DND-41 (cell line): ENCODE results near the gene KIF1C.

Experiments used
- ATAC-seq: fragments of 200-7000 bp; cut with Tn5 transposase; 3 replicates; pipeline ENCODE4 v1.9.1; 2021; ENCODE audit warnings: low read depth; ENCODE audit not compliant: insufficient read depth
- DNase-seq: peaks from one replicate; pipeline ENCODE4 v3.0.0-alpha.2; 2020
- H2AFZ ChIP-seq: 2 replicates; pipeline ENCODE4 v1.6.0; 2012; ENCODE audit warnings: low read depth, low read length
- H3K27ac ChIP-seq: 2 replicates; pipeline ENCODE4 v1.5.1; 2012; ENCODE audit warnings: low read length, inconsistent platforms
- H3K27me3 ChIP-seq: fragments of 200-600 bp; sonication (generic); 2 replicates; pipeline ENCODE4 v1.6.0; 2012; ENCODE audit warnings: low read length, mild to moderate bottlenecking, inconsistent platforms; ENCODE audit not compliant: insufficient read depth, poor library complexity
- H3K36me3 ChIP-seq: 2 replicates; pipeline ENCODE4 v1.5.1; 2012; ENCODE audit warnings: low read length, inconsistent platforms; ENCODE audit not compliant: insufficient read depth
- H3K4me1 ChIP-seq: 2 replicates; pipeline ENCODE4 v1.5.1; 2012; ENCODE audit warnings: mild to moderate bottlenecking, low read length; ENCODE audit not compliant: insufficient read depth
- H3K4me2 ChIP-seq: 2 replicates; pipeline ENCODE4 v1.6.0; 2012; ENCODE audit warnings: mild to moderate bottlenecking, moderate library complexity, low read length, inconsistent platforms; ENCODE audit not compliant: insufficient read depth
- H3K4me3 ChIP-seq, 2 experiments: fragments of 200-600 bp in 1 of 2; shearing (Covaris generic) in 1 of 2; 2 replicates each; pipeline ENCODE4 v1.5.1; 2012 to 2016; ENCODE audit warnings: inconsistent platforms in 2 of 2, low read length in 2 of 2, mild to moderate bottlenecking in 2 of 2, low read depth in 1 of 2, moderate library complexity in 1 of 2
- H3K79me2 ChIP-seq: 2 replicates; pipeline ENCODE4 v1.6.0; 2012; ENCODE audit warnings: low read length, inconsistent platforms; ENCODE audit not compliant: insufficient read depth
- H3K9ac ChIP-seq: 2 replicates; pipeline ENCODE4 v1.6.0; 2012; ENCODE audit warnings: low read depth, mild to moderate bottlenecking, inconsistent platforms, low read length, moderate library complexity
- H3K9me3 ChIP-seq: 2 replicates; pipeline ENCODE4 v1.5.1; 2012; ENCODE audit warnings: low read length, moderate library complexity, mild to moderate bottlenecking, inconsistent platforms; ENCODE audit not compliant: insufficient read depth, severe bottlenecking
- H4K20me1 ChIP-seq: 2 replicates; pipeline ENCODE4 v1.6.0; 2012; ENCODE audit warnings: low read length; ENCODE audit not compliant: insufficient read depth
- CTCF ChIP-seq: IDR thresholded peaks from 2 replicates; pipeline ENCODE4 v1.5.1; 2012; ENCODE audit warnings: borderline replicate concordance, low read length, moderate library complexity, mild to moderate bottlenecking; ENCODE audit not compliant: poor library complexity, severe bottlenecking; ENCODE audit errors: extremely low read depth
- EZH2 ChIP-seq: IDR thresholded peaks from 3 replicates; pipeline ENCODE4 v1.6.1; 2012; ENCODE audit warnings: borderline replicate concordance, low read depth, mild to moderate bottlenecking, moderate library complexity, low read length, inconsistent platforms; ENCODE audit not compliant: severe bottlenecking

KIF1C gene

DNA sequence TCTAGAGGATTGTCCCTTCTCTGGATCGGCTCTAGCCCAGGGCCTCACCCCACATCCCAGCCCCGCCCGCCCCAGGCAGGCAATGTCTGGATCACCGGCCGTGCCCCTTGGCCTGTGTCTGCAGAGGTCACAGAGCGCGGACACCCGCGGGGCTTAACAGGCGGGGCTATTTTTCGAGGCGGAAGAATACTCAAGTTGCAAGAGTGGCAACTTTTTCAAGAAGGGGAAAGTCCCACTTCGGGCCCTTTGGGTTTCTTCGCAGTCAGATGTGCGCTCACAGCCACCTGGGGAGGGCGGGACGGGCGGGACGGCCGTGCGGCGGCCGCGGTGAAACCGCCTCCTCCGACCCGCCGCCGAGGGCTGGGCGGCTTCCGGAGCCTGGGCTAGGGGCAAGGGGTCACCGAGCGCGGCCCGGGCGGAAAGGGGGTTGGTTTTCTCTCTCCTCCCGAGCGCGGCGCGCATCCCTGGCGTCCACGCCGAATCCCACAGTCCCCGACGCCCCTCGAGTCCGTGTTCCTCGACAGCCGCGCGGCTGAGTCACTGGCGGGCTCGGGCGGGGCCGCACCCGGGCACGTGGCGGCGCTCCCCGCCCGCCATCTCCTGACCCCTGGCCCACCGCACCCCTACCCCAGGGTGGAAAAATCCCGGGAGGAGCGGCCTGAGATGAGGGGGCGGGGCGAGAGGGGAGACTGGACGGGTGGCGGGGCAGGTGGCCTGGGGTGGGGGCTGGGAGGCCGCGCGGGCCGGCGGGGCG is 48.3 kb upstream of the KIF1C start:
- Histone ChIP-seq H2AFZ (peak overlapping the region; percentile 82), H4K20me1 (peaks cover 31% of the 10 kb centered on the region), H3K27me3 (no peaks in the 10 kb centered on the region), H3K4me3 (peak overlapping the region; percentile 71 to 91), H3K27ac (peak overlapping the region; percentile 99), H3K36me3 (peaks cover 37% of the 10 kb centered on the region), H3K4me1 (peaks cover 49% of the 10 kb centered on the region), H3K9ac (peak overlapping the region; percentile 98), H3K9me3 (no peaks in the 10 kb centered on the region), H3K79me2 (peaks cover 49% of the 10 kb centered on the region), H3K4me2 (peak overlapping the region; percentile 93)
- TF ChIP-seq CTCF (no peak), EZH2 (no peak)
- DNase-seq (peak; percentile 79), ATAC-seq (peak; percentile 33)

GRCh38 chr17:4950075-4950745 is 47.5 kb upstream of the KIF1C start:
- Histone ChIP-seq H3K4me3 (peak overlapping the region; percentile 30 to 91; a peak in 3 of 4 replicates), H3K4me1 (peaks cover 42% of the 10 kb centered on the region), H3K36me3 (peaks cover 29% of the 10 kb centered on the region), H3K4me2 (peak overlapping the region; percentile 93), H3K27me3 (no peaks in the 10 kb centered on the region), H3K79me2 (peaks cover 42% of the 10 kb centered on the region), H2AFZ (peak overlapping the region; percentile 90), H3K9ac (peak overlapping the region; percentile 98), H3K27ac (peak overlapping the region; percentile 99), H4K20me1 (peaks cover 24% of the 10 kb centered on the region), H3K9me3 (no peaks in the 10 kb centered on the region)
- ATAC-seq (peak; percentile 11), DNase-seq (peak; percentile 40)
- no peak for TF ChIP-seq EZH2
- TF ChIP-seq CTCF: no peak

- TF ChIP-seq CTCF (no peak), EZH2 (no peak)
- Histone ChIP-seq H2AFZ (peak within 1 kb of the TSS; percentile 90), H3K27me3 (no peaks in the 10 kb centered on the region), H3K27ac (peak within 1 kb of the TSS; percentile 99), H3K4me2 (peak within 1 kb of the TSS; percentile 93), H4K20me1 (peaks cover 18% of the 10 kb centered on the region), H3K36me3 (peaks cover 24% of the 10 kb centered on the region), H3K4me3 (peak within 1 kb of the TSS; percentile 30 to 91; a peak in 3 of 4 replicates), H3K9me3 (no peaks in the 10 kb centered on the region), H3K4me1 (peaks cover 36% of the 10 kb centered on the region), H3K79me2 (peaks cover 36% of the 10 kb centered on the region), H3K9ac (peak within 1 kb of the TSS; percentile 98)
- DNase-seq (no peak), ATAC-seq (no peak)
These were observed 47.0 kb upstream of the KIF1C start, which contains the start of gene ENO3 for GRCh38 chr17:4950746-4951204. TSS of gene ENO3 (plus strand) at chr17:4951119. CDS start at chr17:4951830, 711 bp downstream.
